Neural cell (in vitro differentiated cells): Measurements from ENCODE around the gene PRR12.

Source experiments
- CTCF ChIP-seq: fragments of 450-650 bp; IDR thresholded peaks from 2 replicates; pipeline ENCODE4 v1.5.1; 2014; ENCODE audit warnings: antibody characterized with exemption, mild to moderate bottlenecking, moderate library complexity; ENCODE audit not compliant: poor library complexity, severe bottlenecking
- EP300 ChIP-seq: fragments of 450-650 bp; conservative IDR thresholded peaks from 2 replicates; pipeline ENCODE4 v1.6.1; 2014; ENCODE audit warnings: antibody characterized with exemption, mild to moderate bottlenecking, moderate library complexity; ENCODE audit not compliant: poor library complexity, severe bottlenecking
- EZH2 ChIP-seq: fragments of 200-600, 300-800 bp; shearing (Covaris generic), sonication (generic); IDR thresholded peaks from 2 replicates; pipeline ENCODE4 v1.6.1; 2014; ENCODE audit warnings: antibody characterized with exemption, low read length, borderline replicate concordance, mild to moderate bottlenecking; ENCODE audit not compliant: insufficient read depth, poor library complexity, severe bottlenecking
- MXI1 ChIP-seq: fragments of 450-650 bp; conservative IDR thresholded peaks from 2 replicates; pipeline ENCODE4 v1.6.1; 2014; ENCODE audit warnings: antibody characterized with exemption, mild to moderate bottlenecking; ENCODE audit not compliant: poor library complexity, severe bottlenecking
- POLR2AphosphoS5 ChIP-seq: IDR thresholded peaks from 2 replicates; pipeline ENCODE4 v1.6.1; 2012
- RAD21 ChIP-seq: fragments of 450-650 bp; conservative IDR thresholded peaks from 2 replicates; pipeline ENCODE4 v1.6.1; 2014; ENCODE audit warnings: antibody characterized with exemption, mild to moderate bottlenecking, moderate library complexity
- SMC3 ChIP-seq: fragments of 450-650 bp; conservative IDR thresholded peaks from 2 replicates; pipeline ENCODE4 v1.6.1; 2014; ENCODE audit warnings: antibody characterized with exemption, mild to moderate bottlenecking, moderate library complexity; ENCODE audit not compliant: poor library complexity
- TAF1 ChIP-seq: IDR thresholded peaks from 2 replicates; pipeline ENCODE4 v1.6.1; 2012; ENCODE audit warnings: low read depth
- TF ChIP-seq, protein P1 (sequence below): IDR thresholded peaks from 2 replicates; pipeline ENCODE4 v1.6.1; 2012; ENCODE audit warnings: borderline replicate concordance

GRCh38 chr19:49642492-49643035, 51.6 kb downstream of the PRR12 start:
- TF ChIP-seq POLR2AphosphoS5 (no peak), EP300 (no peak), CTCF (no peak), EZH2 (no peak), TAF1 (no peak), SMC3 (no peak), MXI1 (no peak), RAD21 (no peak)
- TF ChIP-seq, protein P1, sequence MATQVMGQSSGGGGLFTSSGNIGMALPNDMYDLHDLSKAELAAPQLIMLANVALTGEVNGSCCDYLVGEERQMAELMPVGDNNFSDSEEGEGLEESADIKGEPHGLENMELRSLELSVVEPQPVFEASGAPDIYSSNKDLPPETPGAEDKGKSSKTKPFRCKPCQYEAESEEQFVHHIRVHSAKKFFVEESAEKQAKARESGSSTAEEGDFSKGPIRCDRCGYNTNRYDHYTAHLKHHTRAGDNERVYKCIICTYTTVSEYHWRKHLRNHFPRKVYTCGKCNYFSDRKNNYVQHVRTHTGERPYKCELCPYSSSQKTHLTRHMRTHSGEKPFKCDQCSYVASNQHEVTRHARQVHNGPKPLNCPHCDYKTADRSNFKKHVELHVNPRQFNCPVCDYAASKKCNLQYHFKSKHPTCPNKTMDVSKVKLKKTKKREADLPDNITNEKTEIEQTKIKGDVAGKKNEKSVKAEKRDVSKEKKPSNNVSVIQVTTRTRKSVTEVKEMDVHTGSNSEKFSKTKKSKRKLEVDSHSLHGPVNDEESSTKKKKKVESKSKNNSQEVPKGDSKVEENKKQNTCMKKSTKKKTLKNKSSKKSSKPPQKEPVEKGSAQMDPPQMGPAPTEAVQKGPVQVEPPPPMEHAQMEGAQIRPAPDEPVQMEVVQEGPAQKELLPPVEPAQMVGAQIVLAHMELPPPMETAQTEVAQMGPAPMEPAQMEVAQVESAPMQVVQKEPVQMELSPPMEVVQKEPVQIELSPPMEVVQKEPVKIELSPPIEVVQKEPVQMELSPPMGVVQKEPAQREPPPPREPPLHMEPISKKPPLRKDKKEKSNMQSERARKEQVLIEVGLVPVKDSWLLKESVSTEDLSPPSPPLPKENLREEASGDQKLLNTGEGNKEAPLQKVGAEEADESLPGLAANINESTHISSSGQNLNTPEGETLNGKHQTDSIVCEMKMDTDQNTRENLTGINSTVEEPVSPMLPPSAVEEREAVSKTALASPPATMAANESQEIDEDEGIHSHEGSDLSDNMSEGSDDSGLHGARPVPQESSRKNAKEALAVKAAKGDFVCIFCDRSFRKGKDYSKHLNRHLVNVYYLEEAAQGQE = no peak
